Stimulated activated CD4-positive, alpha-beta T cell treated with anti-CD3 and anti-CD28 coated beads, Interleukin-15, amount 100 ng/mL, for 48 hours (primary cell): ENCODE measurements around the gene GNRH2.
"Not testable (repeated sequence)": the region's sequence is repeated elsewhere in the genome, so short reads cannot be mapped to it uniquely, and the experiment has no call there.

Experiments used
- DNase-seq, 2 donors: peaks; one replicate each; pipeline ENCODE4 v3.0.0-alpha.2; 2020; ENCODE audit warnings: low read depth in 2 of 2

Gene GNRH2

GRCh38 chr20:3043322-3043721 lies at the start of gene GNRH2:
GNRH2 (plus strand) TSS chr20:3043622; CDS start chr20:3044415, 793 bp downstream.
- no peak for DNase-seq

GRCh38 chr20:2995796-2996195 lies 47.6 kb upstream of the GNRH2 start:
- DNase-seq = no peak

GRCh38 chr20:2998728-2999127 lies 44.7 kb upstream of the GNRH2 start:
- DNase-seq = no peak

- no peak for DNase-seq
These were observed 42.4 kb upstream of the GNRH2 start for GRCh38 chr20:3000852-3001523.

GRCh38 chr20:3003416-3003815 lies 40.0 kb upstream of the GNRH2 start:
- DNase-seq = no peak

- no peak for DNase-seq
These were observed 32.3 kb upstream of the GNRH2 start for GRCh38 chr20:3010985-3011723.

- no peak for DNase-seq
These were observed 31.7 kb upstream of the GNRH2 start for GRCh38 chr20:3011752-3012151.

- DNase-seq = no peak
These were observed 29.7 kb upstream of the GNRH2 start for GRCh38 chr20:3013771-3014170.

- DNase-seq = no peak
These were observed 29.2 kb upstream of the GNRH2 start for GRCh38 chr20:3014179-3014578.

GRCh38 chr20:3014662-3015061 lies 28.8 kb upstream of the GNRH2 start:
- DNase-seq = peak in 1 of 2 donors; percentile 49

GRCh38 chr20:3015302-3015701 lies 28.1 kb upstream of the GNRH2 start:
- DNase-seq = not testable (repeated sequence)

- no peak for DNase-seq
These were observed 22.1 kb upstream of the GNRH2 start for GRCh38 chr20:3021327-3021726.

- DNase-seq = no peak
These were observed 21.6 kb upstream of the GNRH2 start for GRCh38 chr20:3021777-3022176.

- DNase-seq = not testable (repeated sequence)
These were observed 20.6 kb upstream of the GNRH2 start for GRCh38 chr20:3022559-3023490.

GRCh38 chr20:3027987-3028386 lies 15.4 kb upstream of the GNRH2 start:
- no peak for DNase-seq

GRCh38 chr20:3031524-3032147 lies 11.8 kb upstream of the GNRH2 start:
- DNase-seq = no peak

GRCh38 chr20:3032624-3033023 lies 10.8 kb upstream of the GNRH2 start:
- DNase-seq = no peak

- no peak for DNase-seq
These were observed 5.8 kb upstream of the GNRH2 start for GRCh38 chr20:3037654-3038053.

- no peak for DNase-seq
These were observed 5.0 kb upstream of the GNRH2 start for GRCh38 chr20:3038454-3038853.

- no peak for DNase-seq
These were observed 4.0 kb upstream of the GNRH2 start for GRCh38 chr20:3039426-3039825.

GRCh38 chr20:3040086-3040485 lies 3.3 kb upstream of the GNRH2 start:
- no peak for DNase-seq
